ENCODE results near the gene TF.
A peak's percentile ranks its signal among the peaks of the same experiment; 100 is the strongest.

The TF gene

GRCh38 chr3:133820129-133820528, 73.9 kb downstream of the TF start:
- no peak for DNase-seq

DNA sequence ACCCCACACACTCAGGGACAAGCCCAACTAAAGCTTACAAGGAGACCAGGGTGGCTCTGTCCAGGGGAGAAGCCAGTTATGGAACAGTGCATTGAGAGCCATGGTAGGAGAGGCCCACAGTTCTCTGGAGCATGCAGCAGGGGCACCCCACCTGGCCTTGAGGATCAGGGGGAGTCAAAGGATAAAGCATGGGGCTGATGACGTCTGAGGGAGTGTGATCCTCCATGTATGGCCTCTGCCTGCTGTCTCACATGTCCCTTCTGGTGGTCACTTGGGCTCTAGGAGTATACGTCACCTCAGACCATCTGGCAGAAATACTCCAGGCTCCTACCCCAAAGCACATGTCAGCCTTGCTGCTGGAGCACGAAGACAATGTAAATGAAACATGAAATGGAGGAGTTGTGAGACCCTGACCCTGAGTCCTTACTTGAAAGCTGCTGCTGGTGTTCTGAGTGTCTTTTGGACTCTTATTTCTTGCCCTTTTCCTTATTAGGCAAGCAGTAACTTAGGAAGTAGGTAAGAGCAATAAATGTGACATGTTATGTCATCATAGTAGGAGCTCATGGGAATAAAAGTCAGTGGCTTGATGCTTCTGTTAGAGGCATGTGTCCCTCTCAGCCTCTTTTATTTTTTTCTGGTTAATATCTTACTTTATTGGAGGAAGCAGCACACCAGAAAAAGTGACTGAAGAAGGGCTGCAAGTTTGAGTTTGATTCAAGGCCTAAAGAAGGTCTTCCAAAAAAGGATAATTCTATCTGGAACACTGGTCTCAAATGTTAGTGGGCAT, 74.9 kb downstream of the TF start:
- no peak for DNase-seq

DNA sequence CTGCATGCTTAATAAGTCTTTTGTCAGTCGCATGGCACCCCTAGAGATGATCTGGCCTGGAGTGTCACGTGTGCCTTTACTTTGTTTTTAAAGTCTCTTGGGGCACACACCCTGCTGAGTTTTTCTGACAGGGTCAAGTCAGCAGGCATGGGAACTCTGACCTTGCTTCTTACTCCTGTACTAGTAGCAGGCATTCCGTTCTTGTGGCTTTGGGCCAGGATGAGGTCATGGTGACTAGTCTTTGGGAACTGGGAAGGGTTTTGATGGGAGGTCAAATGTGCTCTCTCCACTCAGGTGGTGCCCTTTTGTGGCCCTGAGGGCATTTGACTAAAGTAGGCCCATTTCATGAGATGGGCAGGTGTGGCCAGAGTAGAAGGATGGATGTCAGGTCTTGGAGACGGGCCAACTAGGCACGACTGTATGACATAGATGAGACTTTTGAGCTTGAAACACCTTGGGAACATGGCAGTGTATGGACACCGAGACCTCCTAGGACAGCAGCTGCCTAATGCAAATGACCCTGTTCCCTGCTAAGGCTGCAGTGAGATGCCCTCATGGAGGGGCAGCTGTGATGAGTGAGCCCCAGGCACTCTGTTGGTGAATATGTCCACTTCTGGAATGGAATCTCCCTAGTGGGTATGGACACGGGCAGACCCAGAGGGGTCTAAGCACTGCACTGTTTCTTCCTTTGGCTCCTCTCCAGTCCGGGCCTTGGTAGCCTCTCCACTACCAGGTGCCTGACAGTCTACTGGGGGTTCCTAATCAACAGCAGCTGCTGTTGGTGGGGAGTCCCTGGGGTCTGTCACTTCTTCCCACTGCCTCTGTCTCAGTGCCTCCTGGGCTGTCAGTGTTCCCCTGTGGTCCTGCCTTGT, 75.8 kb downstream of the TF start:
- peak; percentile 65 for DNase-seq

DNA sequence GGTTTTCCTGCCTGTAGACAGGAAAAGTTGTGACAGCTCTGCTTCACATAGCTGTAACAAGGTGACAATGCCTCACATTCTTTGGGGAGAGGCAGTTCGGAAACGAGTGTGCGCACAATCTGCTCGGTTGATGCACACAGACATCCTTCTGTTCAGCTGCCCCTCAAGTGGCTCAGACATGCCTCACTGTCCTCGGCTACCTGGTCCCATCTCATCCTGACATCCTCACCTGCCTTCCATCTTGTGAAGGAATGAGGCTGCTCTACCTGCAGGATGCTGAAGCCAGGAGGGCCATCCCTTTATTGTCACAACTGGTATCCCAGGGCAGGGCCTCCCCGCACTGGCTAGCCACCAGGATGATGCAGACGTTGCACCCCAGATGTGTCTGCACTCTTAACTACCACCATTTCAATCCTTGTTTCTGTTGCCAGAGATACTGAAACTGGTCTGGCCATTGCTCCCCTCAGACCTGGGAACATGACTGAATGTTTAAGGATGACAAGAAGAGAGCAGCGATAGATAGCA, 78.8 kb downstream of the TF start:
- DNase-seq: no peak

DNA sequence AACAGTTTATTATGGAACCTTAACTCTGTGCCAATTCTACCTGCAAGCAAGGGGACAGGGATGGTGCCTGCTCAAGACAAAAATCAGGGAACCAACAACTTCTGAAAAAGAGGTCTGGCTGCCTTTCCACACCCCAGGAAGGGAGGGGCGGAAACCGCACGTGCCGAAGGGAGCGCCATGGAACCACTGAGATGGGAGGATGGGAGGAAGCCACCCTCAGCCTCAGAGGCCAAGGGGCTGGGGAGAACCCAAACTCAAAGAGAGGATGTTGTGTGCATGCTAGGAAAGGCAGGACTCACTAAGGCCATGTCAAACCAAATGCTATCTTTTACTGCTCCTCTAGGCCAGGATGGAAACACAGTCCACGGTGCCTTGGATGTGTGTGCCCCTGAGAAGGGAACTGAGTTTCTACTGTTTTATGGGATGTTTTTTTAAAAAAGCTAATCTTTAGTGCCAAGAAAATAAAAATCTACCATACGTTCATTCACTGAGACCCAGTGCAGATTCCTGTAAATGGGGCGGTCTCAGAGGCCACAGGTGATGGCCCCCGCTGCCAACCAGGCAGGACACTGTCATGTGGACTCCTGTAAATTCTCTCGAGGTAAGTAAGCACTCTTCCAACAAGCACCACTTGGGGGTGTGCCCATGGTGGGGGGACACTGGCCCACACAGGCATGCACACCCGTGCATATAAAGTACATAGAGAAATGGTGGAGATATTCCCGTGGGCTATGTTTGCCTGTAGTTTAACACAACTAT, 80.0 kb downstream of the TF start:
- DNase-seq: no peak

- no peak for DNase-seq
Measured at GRCh38 chr3:133827136-133827535, 80.9 kb downstream of the TF start.

DNA sequence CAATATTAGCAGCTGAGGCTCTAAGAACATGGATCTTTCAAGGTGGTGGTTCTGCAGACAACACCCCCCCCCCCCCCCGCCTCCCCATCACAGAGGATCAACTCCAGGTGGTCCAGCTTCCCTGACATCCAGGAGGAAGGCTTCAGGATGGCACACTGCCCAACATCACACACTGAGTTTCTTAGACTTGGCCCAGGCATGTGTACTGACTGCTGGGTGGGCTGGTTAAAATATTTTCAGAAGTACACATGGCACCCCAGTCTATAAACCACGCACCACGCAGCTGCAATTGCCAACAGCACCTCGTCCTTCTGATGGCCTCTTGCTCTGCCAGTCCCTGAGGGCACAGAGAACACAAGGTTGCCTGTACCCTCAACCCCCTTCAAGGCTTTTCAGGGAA, 81.5 kb downstream of the TF start:
- no peak for DNase-seq

GRCh38 chr3:133828576-133829309, 82.5 kb downstream of the TF start:
- DNase-seq: no peak

DNA sequence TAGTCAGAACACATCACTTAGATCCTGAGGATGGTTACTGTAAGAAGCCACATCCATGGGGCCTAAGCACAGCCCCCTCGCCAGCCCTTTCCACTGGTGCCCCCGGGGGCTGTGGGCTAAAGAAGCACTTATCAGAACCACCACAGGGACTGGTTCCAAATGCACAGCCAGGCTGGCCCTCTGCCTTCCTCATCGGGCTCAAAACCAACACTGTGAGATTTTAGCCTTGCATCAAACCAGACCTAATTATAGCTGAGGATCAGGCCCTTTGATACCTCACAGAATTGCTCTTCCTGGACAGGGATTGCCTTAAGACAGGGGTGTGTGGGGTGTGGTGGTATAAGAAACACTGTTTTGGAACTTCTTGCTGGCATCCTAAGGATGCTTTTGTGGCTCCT, 83.1 kb downstream of the TF start:
- no peak for DNase-seq

DNA sequence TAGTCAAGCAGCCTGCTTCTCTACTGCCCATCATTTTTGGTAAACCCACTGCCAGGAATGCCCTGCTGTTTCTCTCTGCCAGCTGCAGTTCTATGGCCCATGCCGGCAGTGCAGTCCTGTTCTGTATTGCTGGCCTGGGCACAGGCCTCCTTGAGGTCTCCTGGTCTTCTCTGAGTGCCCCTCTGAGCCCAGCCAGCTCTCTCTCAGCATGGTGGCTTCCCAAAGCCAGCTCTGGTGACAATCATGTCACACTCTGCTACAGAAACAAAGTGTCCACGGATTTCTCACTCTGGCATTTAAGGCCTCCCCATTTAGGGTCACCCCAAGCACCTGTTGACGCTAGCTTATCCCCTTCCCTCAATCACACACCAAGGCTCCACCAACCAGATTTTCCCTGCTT, 83.9 kb downstream of the TF start:
- no peak for DNase-seq

DNA sequence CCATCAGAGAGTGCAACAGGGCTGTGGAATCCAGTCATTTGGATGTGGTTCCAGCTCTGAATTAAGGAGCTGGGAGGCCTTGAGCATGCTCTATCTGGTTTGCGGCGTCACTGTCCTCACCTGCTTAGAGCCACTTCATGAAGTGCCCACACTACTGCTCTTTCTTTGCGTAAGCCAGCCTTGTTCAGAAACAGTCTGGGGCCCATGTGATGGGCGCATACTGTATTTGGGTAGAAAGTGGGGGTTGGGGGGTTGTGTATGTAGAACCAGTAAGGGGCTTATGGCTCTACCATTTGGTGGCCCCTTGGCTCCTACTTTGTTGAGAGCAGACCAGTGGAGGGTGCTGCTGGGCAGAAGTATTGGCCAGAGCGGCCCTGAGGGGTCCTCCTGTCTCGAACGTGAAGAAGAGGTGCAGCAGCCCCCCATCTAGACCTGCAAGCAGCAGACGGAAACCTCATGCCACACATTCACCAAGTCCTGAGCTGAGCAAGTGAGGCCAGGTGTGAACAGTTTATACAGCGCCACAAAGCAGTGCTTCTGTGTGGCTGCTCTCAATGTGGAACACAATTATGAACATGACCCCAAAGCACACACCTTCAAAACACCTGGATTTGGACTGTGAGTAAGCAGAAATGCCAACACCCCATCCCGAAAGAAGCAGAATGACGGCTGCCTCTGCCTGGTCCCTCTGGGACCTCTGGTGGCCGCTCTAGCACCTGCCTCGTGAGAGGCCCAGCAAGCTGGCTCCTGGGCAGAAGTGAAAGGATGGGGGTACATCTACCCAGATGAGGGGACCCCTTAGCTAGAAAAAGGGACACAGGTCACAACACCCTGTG, 86.0 kb downstream of the TF start:
- DNase-seq: no peak

- DNase-seq: no peak
Measured at GRCh38 chr3:133832802-133833144, 86.6 kb downstream of the TF start.

DNA sequence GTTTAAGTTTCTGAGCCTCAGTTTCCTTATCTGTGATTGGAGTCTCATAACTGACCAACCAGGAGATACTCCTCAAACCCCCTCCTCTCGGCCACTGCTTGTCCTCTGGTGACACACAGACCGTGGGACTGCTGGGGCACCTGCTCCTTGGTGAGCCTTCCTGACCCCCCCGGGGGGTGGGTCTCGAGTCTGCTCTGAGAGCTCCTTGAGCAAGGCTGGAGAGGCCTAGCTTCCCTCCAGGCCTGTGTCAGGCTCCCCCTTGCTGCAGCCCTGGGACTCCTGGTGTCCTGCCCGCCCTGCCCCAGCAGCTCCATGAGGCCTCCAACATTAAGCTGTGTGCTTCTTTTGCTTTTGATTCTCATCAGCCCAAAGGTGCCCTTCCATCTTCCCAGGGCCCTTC, 87.1 kb downstream of the TF start:
- no peak for DNase-seq

GRCh38 chr3:133833880-133834620, 87.9 kb downstream of the TF start:
- DNase-seq: no peak

DNA sequence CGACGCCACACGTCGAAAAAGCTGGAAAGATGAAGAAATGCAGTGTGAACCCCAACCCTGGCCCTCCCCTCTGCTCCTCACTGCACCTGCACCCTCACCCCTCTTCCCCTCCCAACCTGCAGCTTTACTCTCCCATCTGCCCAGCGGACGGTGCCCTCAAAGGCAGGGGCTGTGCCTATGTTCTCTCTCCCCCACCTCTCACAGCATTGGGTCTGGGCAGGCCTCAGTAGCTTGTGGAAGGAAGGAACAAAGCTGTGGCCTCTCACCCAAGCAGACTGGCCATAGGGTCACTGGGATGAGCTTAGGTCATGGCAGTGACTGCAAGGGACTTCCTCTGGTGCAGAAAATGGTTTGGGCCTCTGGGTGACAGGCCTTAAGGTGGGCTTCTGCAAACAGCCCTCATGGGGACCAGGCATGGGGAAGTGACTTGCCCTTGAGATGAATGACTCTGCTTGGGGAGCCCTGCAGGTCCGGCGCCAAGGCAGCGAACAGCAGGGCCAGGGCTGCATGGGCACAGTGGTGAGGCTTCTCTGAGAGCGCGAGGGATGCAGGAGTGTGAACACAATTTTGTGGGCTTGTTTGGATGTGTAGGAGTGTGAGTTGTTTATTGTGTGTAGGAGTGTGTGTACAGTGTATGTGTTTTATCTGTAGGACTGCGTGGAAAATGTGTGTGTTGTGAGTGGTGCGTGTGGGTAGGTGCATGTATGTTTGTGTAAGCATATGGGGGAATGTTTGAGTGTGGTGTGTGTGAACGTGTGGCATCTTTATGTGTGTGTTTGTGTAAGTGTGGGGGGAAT, 88.6 kb downstream of the TF start:
- no peak for DNase-seq

DNA sequence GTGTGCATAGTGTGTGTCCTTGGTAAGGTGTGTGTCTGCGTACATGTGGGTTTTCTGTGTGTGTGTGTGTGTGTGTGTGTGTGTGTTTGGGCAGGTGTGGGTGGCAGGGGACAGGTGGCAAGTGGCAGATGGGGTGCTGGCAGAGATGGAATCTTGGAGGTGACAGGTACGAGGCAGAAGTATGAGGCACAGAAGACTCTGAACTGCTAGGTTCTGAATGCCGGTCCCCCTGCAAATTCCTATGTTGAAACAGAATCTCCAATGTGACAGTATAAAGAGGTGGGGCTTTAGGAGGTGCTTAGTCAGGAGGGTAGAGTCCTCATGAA, 89.2 kb downstream of the TF start:
- no peak for DNase-seq

GRCh38 chr3:133835961-133836360, 89.8 kb downstream of the TF start:
- no peak for DNase-seq

DNA sequence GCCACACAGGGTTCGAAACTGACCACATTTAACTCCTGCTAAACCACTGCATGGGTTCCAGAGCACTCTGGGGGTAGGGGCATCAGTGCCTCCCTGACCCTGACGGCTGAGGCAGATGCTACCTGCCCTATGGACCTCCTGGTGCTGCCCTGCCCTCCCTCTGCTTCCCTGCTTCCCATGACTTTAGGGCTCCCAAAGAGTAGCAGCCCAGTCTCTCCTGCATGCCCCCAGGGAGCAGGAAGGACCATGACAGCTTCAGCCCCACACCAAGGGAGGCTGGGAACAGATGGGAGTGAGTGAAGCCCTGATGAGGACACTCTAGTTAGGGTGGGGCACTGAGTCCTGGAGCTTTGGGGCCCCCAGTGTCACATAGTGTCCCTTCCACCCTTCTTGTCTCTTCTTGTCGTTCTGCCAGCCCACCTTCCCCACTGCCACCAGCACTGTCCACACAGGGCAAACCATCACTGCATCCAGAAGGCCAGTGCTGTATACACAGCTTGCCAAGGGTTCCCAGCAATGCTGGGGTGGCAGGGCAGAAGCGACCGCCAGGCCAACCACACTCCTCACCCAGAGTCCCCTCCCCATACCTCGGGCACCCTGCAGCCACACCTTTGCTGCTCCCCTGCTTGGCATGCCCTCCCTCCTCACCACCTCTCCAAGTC, 90.4 kb downstream of the TF start:
- DNase-seq: no peak

- DNase-seq: no peak
Measured at GRCh38 chr3:133837487-133838295, 91.5 kb downstream of the TF start.

Data from NCI-H146 (cell line).